Pons (tissue), 1 donor: ENCODE data around the gene EIF1AD.
A peak's percentile ranks its signal among the peaks of the same experiment; 100 is the strongest.
"Not testable (repeated sequence)": the region's sequence is repeated elsewhere in the genome, so short reads cannot be mapped to it uniquely, and the experiment has no call there.

Source experiments
- DNase-seq: peaks from one replicate; pipeline ENCODE4 v3.0.0-alpha.2; 2016; ENCODE audit warnings: low spot score

The EIF1AD gene

DNA sequence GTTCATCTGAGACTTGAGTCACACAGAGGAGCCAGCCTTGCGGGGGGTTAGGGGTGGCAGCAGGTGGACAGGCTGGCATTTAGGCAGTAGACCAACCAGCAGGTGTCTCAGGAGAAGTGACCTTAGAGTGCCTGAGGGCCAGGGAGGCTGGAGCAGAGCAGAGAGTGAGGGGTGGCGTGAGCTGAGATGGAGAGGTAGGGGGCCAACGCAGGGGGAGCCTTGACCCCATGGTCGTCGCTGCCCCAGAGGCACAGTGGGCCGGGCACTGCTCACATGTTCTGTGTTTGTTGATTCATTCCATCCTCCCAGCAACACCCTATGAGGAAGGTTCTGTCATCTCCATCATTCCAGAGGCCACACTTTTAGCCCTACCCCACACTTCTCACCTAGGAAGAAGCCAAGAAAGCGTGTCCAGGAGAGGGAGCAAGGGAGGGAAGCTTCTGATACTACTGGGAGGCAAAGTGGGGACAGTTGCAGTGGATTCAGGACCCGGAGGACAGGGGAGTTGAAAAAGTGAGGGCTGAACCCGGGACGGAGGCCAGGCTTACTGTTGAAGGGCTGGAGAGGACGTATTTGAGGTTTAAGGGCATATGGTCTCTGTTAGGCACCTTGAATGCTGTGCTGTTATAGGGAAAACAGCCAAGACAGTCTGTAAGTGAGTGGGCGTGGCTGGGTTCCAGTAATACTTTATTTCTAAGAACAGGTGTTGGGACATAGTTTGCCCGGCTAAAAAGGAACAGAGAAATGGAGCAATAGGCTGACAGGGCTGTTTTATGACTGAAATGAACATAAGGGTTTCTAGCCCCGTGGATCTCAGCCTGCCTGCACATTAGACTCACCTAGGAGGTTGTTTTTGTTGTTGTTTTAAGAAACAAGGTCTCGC is 33.1 kb downstream of the EIF1AD start:
- DNase-seq: no peak

DNA sequence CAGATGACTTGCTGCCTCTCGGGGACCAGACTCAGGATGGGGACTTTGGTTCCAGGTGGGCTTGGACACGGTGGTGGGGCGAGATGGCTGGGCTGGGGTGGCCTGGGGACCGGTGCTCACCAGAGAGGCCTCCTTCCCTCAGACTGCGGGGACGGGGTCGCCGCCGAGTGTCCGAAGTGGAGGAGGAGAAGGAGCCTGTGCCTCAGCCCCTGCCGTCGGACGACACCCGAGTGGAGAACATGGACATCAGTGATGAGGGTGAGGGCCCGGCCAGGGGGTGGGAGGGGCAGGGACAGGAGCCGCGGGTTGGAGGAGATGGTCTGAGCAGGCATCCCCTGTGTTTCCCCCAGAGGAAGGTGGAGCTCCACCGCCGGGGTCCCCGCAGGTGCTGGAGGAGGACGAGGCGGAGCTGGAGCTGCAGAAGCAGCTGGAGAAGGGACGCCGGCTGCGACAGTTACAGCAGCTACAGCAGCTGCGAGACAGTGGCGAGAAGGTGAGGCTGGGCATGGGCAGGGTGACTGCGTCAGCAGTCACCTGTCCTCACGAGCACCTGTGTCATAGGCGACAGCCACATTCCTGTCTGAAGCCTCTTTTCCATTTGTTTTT is 34.5 kb downstream of the EIF1AD start:
- DNase-seq: no peak

DNA sequence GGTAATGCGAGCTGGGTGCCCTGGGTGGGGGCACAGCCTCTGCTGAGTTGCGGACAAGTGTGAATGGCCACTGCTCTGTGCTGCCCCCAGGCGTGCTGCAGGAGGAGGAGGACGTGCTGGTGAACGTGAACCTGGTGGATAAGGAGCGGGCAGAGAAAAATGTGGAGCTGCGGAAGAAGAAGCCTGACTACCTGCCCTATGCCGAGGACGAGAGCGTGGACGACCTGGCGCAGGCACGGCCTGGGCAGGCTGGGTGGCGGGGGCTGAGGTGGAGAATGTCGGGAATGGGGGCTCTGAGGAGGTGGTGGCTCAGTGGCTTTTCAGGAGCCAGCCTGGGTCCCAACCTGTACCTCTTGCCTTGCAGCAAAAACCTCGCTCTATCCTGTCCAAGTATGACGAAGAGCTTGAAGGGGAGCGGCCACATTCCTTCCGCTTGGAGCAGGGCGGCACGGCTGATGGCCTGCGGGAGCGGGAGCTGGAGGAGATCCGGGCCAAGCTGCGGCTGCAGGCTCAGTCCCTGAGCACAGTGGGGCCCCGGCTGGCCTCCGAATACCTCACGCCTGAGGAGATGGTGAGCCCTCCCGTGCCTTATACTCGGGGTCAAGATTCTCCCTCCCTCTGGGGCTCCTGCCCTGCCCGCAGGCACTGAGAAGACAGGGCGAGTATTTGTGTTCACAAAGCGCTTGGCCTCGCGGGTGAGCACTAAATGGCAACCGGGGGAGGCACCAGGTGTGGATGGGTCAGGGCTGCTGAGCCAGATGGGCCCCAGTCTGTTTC is 35.8 kb downstream of the EIF1AD start:
- DNase-seq: no peak

DNA sequence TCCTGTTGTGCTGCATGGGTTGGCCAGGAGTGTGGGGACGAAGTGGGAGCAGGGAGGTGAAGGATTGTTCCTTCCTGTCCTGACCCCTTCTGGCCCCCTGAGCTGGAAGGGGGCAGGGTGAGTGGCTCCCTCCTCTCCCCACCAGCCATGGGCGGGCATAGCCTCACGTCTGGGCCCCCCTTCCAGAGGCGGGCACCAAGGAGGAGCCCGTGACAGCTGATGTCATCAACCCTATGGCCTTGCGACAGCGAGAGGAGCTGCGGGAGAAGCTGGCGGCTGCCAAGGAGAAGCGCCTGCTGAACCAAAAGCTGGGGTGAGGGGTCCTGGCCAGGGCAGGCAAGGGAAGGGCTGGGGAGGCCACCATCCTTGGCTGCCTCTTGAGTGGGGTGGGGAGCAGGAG is 37.1 kb downstream of the EIF1AD start:
- DNase-seq: no peak

DNA sequence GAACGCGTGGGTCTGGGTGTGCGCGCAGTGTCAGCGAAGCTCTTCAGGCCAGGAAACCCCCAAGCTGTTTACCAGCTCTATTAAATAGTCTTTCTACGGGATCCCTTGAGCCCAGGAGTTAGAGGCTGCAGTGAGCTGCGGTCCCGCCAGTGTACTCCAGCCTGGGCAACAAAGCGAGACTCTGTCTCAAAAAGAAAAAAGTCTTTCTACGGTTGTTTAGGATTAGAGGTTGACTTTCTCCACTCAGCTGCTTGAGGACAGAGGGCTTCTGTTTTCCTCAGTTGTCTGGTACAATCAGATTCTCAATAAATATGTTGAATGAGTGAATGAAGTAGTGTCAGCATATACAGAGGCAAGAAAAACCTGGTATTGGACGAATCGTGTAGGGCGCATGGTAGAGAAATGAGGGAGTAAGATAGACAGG is 39.8 kb downstream of the EIF1AD start:
- peak; percentile 15 for DNase-seq

DNA sequence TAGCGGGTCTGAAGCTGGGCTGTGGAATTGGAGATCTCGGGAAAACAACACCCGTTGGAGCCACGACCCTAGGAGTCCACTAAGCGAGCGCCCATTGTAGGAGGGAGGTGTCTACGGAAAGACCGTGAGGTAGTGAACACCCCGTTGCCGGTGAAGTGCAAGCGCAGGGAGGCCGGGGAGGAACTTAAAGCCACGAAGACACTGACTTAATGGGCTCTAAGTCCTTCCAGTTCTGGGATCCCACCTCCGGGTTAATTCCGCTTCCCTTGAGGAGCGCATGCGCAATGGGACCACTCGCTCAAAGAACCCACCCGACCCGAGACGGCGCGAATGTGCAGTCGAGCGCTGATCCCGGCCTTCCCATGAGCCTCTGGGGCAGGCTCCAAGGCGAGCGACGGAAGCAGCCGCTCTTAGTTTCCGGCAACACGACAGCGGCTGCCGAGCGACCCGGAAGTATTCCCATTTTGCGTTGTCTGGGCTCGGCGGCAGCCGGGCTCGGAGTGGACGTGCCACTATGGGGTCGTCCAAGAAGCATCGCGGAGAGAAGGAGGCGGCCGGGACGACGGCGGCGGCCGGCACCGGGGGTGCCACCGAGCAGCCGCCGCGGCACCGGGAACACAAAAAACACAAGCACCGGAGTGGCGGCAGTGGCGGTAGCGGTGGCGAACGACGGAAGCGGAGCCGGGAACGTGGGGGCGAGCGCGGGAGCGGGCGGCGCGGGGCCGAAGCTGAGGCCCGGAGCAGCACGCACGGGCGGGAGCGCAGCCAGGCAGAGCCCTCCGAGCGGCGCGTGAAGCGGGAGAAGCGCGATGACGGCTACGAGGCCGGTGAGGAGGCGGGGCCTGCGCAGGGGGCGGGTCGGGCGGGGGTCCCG is 40.5 kb downstream of the EIF1AD start, which contains the start of gene SART1:
Gene SART1, plus strand, starts transcription at position 468 of the 874 bp plus-strand sequence. Its CDS starts 47 bp downstream, at position 515.
- DNase-seq: peak; percentile 98

DNA sequence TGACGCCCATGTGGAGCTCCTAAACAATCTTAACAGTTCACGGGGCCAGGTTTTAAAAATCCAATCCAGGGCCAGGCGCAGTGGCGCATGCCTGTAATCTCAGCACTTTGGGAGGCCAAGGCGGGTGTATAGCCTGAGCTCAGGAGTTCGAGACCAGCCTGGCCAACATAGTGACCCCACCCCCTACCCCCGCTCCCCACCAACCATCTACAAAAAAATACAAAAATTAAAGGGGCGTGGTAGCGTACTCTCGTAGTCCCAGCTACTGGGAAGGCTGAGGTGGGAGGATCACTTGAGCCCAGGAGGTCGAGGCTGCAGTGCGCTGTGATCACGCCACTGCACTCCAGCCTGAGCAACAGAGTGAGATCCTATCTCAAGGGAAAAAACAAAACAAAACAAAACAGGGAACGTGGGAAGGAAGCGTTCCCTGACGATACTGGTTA is 41.1 kb downstream of the EIF1AD start:
- DNase-seq: no peak

DNA sequence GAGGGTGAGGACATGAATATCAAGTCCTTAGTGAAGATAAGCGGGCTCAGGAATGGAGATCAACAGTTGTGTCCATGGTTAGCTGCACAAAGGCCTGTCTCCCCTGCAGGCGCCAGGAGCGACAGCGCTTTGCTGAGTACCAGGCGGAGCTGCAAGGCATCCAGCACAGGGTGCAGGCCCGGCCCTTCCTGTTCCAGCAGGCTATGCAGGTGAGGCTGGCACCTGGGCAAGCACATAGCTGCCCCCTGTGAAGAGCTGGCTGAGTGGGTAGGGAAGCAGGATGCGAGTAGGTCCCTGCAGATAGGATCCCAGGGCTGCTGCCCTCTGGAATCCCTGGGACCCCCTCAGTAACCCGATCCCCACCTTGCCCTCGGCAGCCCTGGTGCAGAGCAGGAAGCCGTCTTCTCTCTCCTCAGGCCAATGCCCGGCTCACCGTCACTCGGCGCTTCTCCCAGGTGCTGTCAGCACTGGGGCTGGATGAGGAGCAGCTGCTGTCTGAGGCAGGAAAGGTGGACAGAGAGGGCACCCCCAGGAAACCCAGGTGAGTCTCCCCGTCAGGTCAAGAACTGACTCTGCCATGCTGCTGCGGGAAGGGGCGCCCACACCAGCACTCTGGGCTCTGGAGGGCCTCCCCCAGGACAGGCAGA is 43.1 kb downstream of the EIF1AD start:
- DNase-seq: no peak

DNA sequence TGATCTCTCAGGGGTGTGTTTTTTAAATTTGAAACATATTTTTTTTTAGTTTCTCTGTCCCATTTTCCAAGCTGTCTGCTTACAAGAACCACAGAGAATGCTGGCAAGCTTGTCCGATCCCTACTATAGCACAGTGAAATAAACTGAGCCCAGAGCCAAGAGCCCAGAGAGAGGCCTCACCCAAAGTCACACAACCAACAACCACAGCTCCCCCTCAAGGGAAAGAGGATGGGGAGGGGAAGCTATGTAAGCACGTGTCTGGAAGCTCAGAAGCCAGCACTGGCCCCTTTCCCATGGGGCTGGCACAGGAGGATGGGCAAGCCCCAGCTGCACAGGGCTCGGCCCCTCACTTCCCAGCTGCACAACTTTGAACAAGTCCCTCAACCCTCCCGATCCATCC is 43.7 kb downstream of the EIF1AD start:
- no peak for DNase-seq

DNA sequence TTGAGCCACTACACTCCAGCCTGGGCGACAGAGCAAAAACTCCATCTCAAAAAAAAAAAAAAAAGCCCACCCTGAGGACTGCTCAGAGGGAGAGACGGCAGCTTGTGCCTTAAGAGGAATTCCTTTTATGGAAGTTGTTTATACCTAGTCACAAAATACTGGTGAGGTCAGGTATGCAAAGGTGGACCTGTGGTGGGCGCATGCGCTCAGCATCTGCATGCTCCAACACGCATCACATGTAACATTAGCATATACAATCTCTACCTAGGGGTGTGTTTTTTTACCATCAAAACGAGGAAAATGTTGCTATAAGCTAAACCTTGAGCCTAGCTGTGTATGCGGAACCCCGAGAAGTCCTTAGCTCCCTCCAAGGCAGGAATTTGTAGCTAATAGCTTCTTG is 47.2 kb downstream of the EIF1AD start:
- no peak for DNase-seq

DNA sequence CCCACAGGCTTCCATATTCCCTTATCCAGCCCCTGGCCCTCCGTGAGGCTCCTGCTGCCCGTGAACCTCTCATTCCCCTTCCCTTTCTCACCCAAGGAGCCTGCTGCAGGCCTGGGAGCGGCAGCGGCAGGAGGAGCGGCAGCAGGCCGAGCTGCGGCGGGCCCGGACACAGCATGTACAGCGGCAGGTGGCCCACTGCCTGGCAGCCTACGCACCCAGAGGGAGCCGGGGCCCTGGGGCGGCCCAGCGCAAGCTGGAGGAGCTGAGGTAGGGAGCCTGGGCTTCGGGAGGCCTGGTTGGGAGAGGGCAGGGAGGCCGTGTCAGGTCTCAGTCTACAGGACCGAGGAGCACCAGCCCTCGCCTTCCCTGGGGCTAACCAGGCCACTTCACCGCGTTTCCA is 48.5 kb downstream of the EIF1AD start:
- no peak for DNase-seq

DNA sequence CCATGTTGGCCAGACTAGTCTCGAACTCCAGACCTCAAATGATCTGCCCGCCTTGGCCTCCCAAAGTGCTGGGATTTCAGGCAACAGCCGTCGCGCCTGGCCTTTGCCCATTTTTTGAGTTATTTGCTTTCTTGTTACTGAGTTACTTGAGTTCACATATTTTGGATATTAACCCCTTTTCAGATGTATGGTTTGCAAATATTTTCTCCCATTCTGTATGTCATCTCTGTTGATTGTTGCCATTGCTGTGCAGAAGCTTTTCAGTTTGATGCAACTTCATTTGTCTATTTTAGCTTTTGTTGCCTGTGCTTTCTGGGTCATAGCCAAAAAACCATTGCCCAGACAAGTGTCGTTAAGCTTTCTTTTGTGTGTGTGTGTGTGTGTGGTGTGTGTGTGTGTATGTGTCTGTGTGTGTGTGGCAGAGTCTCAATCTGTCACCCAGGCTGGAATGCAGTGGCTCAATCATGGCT is 49.9 kb downstream of the EIF1AD start:
- no peak for DNase-seq

DNA sequence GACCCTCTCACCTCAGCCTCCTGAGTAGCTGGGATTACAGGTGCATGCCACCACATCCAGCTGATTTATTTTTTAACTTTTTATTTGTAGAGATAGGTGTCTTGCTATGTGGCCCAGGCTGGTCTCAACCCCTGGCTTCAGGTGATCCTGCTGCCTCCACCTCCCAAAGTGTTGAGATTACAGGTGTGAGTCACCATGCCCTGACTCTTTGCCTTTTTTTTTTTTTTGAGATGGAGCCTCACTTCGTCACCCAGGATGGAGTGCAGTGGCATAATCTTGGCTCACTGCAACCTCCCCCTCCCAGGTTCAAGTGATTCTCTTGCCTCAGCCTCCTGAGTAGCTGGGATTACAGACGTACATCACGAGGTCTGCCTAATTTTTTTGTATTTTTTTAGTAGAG is 50.3 kb downstream of the EIF1AD start:
- DNase-seq: not testable (repeated sequence)

DNA sequence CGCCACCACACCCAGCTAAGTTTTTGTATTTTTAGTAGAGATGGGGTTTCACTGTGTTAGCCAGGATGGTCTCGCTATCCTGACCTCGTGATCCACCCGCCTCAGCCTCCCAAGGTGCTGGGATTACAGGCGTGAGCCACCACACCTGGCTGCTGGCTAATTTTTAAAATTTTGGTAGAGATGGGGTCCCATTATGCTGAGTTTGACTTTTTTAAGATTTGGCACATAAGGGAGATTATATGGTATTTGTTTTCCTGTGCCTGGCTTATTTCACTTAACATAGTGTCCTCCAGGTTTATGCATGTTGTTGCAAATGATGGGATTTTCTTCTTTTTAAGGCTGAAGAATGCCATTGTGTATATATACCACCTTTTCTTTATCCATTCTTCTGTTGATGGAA is 51.2 kb downstream of the EIF1AD start:
- DNase-seq: not testable (repeated sequence)

DNA sequence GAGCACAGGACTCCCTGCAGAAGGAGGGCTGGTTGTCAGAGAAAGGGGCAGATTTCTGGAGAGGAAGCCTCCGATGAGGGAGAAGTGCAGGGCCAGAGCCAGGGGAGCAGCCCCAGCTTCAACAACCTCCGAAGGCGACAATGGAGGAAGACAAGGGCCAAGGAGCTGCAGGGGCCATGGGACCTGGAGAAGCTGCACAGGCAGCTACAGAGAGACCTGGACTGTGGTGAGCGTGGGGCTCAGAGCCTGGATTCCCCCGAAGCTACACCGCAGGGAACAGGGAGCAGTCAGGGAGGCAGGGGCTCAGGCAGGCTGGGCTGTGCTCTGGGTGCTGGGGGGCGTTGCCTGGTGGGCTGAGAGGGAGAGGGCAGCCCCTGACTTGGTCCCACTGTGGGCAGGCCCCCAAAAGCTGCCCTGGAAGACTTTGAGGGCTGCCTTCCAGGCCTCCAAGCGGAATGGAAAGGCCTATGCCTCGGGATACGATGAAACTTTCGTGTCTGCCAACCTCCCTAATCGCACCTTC is 54.3 kb downstream of the EIF1AD start:
- DNase-seq: no peak

DNA sequence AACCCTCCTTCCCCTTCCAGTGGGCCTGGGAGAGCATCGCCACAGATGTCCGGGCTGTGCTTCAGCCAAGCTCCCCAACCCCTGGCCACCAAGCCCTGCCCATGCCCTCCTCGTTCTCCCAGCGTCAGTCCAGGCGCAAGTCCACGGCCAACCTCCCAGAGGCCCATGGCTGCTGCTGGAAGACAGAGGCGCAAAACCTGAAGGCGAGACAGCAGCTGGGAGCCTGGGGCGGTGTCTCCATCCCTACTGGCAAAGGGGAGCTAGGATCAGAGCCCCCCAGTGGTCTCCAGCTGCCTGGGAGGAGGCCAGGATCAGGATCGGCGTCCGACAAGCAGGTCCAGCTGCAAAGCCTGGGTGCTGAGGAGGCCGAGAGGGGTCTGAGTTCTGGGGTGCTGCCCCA is 54.8 kb downstream of the EIF1AD start:
- DNase-seq: no peak

DNA sequence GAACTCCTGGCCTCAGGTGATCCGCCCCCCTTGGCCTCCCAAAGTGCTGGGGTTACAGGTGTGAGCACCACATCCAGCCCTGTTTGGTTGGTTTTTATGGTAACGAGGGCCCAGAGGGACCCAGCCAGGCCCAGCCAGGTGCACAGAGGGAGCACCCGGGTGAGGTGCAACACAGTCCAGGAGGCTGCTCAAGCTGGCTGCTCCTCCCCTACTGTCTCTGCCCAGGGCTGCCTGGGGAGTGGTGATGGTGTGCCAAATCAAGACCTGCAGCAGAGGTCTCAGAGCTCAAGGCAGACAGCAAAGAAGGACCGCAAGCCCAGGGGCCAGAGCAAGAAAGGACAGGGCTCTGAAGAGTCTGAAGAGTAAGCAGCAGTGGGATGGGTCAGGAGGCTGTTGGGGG is 55.3 kb downstream of the EIF1AD start:
- DNase-seq: no peak
